ENCODE data around the gene MBD5. TPM values are rescaled to one million over a fixed set of nuclear protein-coding genes. Genes with fewer than 3 reads are reported as not detected.

The MBD5 gene
- total and polyA plus RNA-seq, 2 of the 4 experiments (the other 2 are of a cell fraction): 9.8 to 14.2 TPM

GRCh38 chr2:147977679-147978078, 43.2 kb upstream of the MBD5 start:
- TF ChIP-seq USF2 (IDR thresholded peaks at IDR 0.05; ENCODE audit: low read depth, low read length): no peak
- TF ChIP-seq POLR2A (IDR thresholded peaks at IDR 0.05; ENCODE audit: low read depth, low read length): no peak
- TF ChIP-seq MAFK (IDR thresholded peaks at IDR 0.05; ENCODE audit: low read depth, low read length): no peak
- no peak for TF ChIP-seq MXI1 (IDR thresholded peaks at IDR 0.05; ENCODE audit: borderline replicate concordance, low read depth, low read length)
- no peak for TF ChIP-seq ELK1 (IDR thresholded peaks at IDR 0.05; ENCODE audit: borderline replicate concordance, low read depth, low read length)
- TF ChIP-seq RCOR1 (IDR thresholded peaks at IDR 0.05; ENCODE audit: insufficient replicate concordance, low read length): no peak
- TF ChIP-seq BHLHE40 (IDR thresholded peaks at IDR 0.05; ENCODE audit: low read depth, low read length): no peak
- TF ChIP-seq RAD21 (IDR thresholded peaks at IDR 0.05; ENCODE audit: low read length): no peak
- no peak for TF ChIP-seq CTCF (conservative IDR thresholded peaks at IDR 0.05; ENCODE audit: low read depth, low read length)
- no peak for TF ChIP-seq CHD1 (IDR thresholded peaks at IDR 0.05; ENCODE audit: low read depth, low read length)
- Histone ChIP-seq H3K27ac (ENCODE audit: insufficient read depth, low read length) (no peak overlapping the region), H3K18ac (ENCODE audit: low read depth, low read length) (no peak overlapping the region), H3K56ac (ENCODE audit: extremely low read depth, insufficient read depth, low read length) (no peak overlapping the region), H4K20me1 (ENCODE audit: insufficient read depth, low read length) (peaks cover 6% of the 10 kb centered on the region; the same call in 1 of the 2 replicates), H2AK5ac (ENCODE audit: low read depth, low read length) (no peak overlapping the region), H2BK20ac (ENCODE audit: low read depth, low read length) (no peak overlapping the region), H3K14ac (replicated peaks; ENCODE audit: low read depth, low read length) (no peak overlapping the region), H2BK120ac (ENCODE audit: low read depth, low read length) (no peak overlapping the region), H2BK15ac (ENCODE audit: low read depth, low read length) (no peak overlapping the region), H3K23ac (ENCODE audit: low read depth, low read length) (no peak overlapping the region), H4K8ac (ENCODE audit: low read depth in 2 of 2, low read length in 2 of 2) (no peak overlapping the region), H3K9me1 (ENCODE audit: insufficient read depth, low read length) (no peaks in the 10 kb centered on the region), H3K4me3 (ENCODE audit: insufficient read depth, low read depth, low read length) (no peak overlapping the region), H3K4me1 (ENCODE audit: control insufficient read depth, insufficient read depth, low read length) (no peaks in the 10 kb centered on the region), H3K79me1 (ENCODE audit: low read depth in 1 of 2, low read length in 2 of 2) (peaks cover 9 to 13% of the 10 kb centered on the region in 2 experiments; a peak in 3 of 4 replicates), H4K91ac (ENCODE audit: insufficient read depth, low read depth, low read length) (no peak overlapping the region), H3K4me2 (ENCODE audit: low read depth, low read length) (no peak overlapping the region), H2AK9ac (replicated peaks; ENCODE audit: low read depth, low read length, poor library complexity) (no peak overlapping the region), H3K9ac (ENCODE audit: low read depth, low read length) (no peak overlapping the region), H3K4ac (ENCODE audit: low read depth, low read length) (no peak overlapping the region), H3K9me3 (ENCODE audit: control insufficient read depth, insufficient read depth, low read length) (no peaks in the 10 kb centered on the region), H4K5ac (ENCODE audit: low read depth, low read length) (no peak overlapping the region), H2AFZ (replicated peaks; ENCODE audit: low read length, poor library complexity) (no peak overlapping the region), H3K36me3 (ENCODE audit: control insufficient read depth, insufficient read depth, low read length) (no peaks in the 10 kb centered on the region), H3K27me3 (ENCODE audit: control insufficient read depth, insufficient read depth, low read length) (no peaks in the 10 kb centered on the region), H2BK5ac (ENCODE audit: low read depth, low read length, poor library complexity, severe bottlenecking) (no peak overlapping the region)
- in situ Hi-C loops (cut with MboI; ENCODE audit: low sequenced_read_pairs) (loop anchor here (25.0 kb wide), 1 partner anchor 1010 kb away; no protein-coding TSS in a partner anchor), dilution Hi-C loops (cut with HindIII; ENCODE audit: low sequenced_read_pairs, unreplicated experiment) (no loop called here), intact Hi-C loops (cut with micrococcal nuclease) (no loop called here)
- ChIA-PET POLR2A (ENCODE audit: unreplicated experiment) (no interaction called here), CTCF (interaction anchor here (1.6 kb wide), 1 partner anchor 13 kb away, joined by 4 read pairs; no protein-coding TSS in a partner anchor)
- no peak for DNase-seq
- no CpG with 5 or more reads among the region's 3 CpGs for WGBS, 2 experiments (ENCODE audit: extremely low coverage in 2 of 2, insufficient read length in 1 of 2)
- no peak for ATAC-seq (ENCODE audit: low read depth)
- BruUV-seq (replicated peaks): no TSS peak

Data from IMR-90 (cell line).